Neural crest cell (in vitro differentiated cells): Measurements from ENCODE around the gene PRKCA. TPM values are rescaled to one million over a fixed set of nuclear protein-coding genes. Genes with fewer than 3 reads are reported as not detected.

Experiments used
- DNase-seq: peaks from one replicate; pipeline ENCODE4 v3.0.0; 2021; ENCODE audit warnings: low read depth, mixed read lengths, low spot score
- H3K27ac Mint-ChIP-seq: one replicate; pipeline ENCODE4 v1.8.0; 2021; ENCODE audit warnings: mild to moderate bottlenecking, mixed read lengths; ENCODE audit not compliant: unreplicated experiment
- H3K27me3 Mint-ChIP-seq: 2 replicates; pipeline ENCODE4 v1.8.0; 2021; ENCODE audit warnings: low read depth, mild to moderate bottlenecking, mixed read lengths
- H3K36me3 Mint-ChIP-seq: 2 replicates; pipeline ENCODE4 v1.8.0; 2021; ENCODE audit warnings: low read depth, mild to moderate bottlenecking, mixed read lengths
- H3K4me1 Mint-ChIP-seq: 2 replicates; pipeline ENCODE4 v1.8.0; 2021; ENCODE audit warnings: mixed read lengths
- H3K4me3 Mint-ChIP-seq: one replicate; pipeline ENCODE4 v1.8.0; 2021; ENCODE audit warnings: mild to moderate bottlenecking, mixed read lengths
- H3K9me3 Mint-ChIP-seq: 2 replicates; pipeline ENCODE4 v1.8.0; 2021; ENCODE audit warnings: mixed read lengths
- CTCF ChIP-seq: fragments of 200-600 bp; sonication (generic); conservative IDR thresholded peaks from 2 replicates; pipeline ENCODE4 v1.5.0; 2021; ENCODE audit warnings: antibody characterized with exemption, mild to moderate bottlenecking
- total RNA-seq: library from RNA; stranded (reverse); gene quantifications from 2 replicates; pipeline ENCODE4 v1.2.1, GENCODE V29; 2021

The PRKCA gene
- total RNA-seq, 1 donor from 2014 or later = 22.7 TPM

- Mint-ChIP-seq H3K27me3 (no peaks in the 10 kb centered on the region), H3K4me3 (no peak overlapping the region), H3K9me3 (peaks cover 4% of the 10 kb centered on the region), H3K27ac (no peak overlapping the region), H3K36me3 (peaks cover 6% of the 10 kb centered on the region), H3K4me1 (peaks cover 33% of the 10 kb centered on the region)
- TF ChIP-seq CTCF = no peak
- no peak for DNase-seq
Observed at GRCh38 chr17:66427134-66427533, 124.7 kb downstream of the PRKCA start.

GRCh38 chr17:66429680-66430079, 127.3 kb downstream of the PRKCA start:
- H3K36me3 Mint-ChIP-seq = peaks cover 6% of the 10 kb centered on the region
- H3K4me3 Mint-ChIP-seq = no peak overlapping the region
- H3K9me3 Mint-ChIP-seq = peaks cover 4% of the 10 kb centered on the region
- DNase-seq = no peak
- peaks cover 32% of the 10 kb centered on the region for H3K4me1 Mint-ChIP-seq
- no peaks in the 10 kb centered on the region for H3K27me3 Mint-ChIP-seq
- H3K27ac Mint-ChIP-seq = no peak overlapping the region
- TF ChIP-seq CTCF = no peak

GRCh38 chr17:66430846-66431795, 128.7 kb downstream of the PRKCA start:
- H3K36me3 Mint-ChIP-seq = peaks cover 2% of the 10 kb centered on the region
- H3K4me1 Mint-ChIP-seq = peaks cover 25% of the 10 kb centered on the region
- H3K27me3 Mint-ChIP-seq = no peaks in the 10 kb centered on the region
- no peak for DNase-seq
- no peak overlapping the region for H3K4me3 Mint-ChIP-seq
- no peak overlapping the region for H3K27ac Mint-ChIP-seq
- TF ChIP-seq CTCF = no peak
- H3K9me3 Mint-ChIP-seq = peaks cover 2% of the 10 kb centered on the region

GRCh38 chr17:66431910-66432309, 129.5 kb downstream of the PRKCA start:
- Mint-ChIP-seq H3K4me1 (peaks cover 25% of the 10 kb centered on the region), H3K4me3 (no peak overlapping the region), H3K9me3 (no peaks in the 10 kb centered on the region), H3K27me3 (no peaks in the 10 kb centered on the region), H3K36me3 (no peaks in the 10 kb centered on the region), H3K27ac (peak overlapping the region; percentile 53)
- TF ChIP-seq CTCF = no peak
- DNase-seq = no peak

GRCh38 chr17:66432411-66432957, 130.1 kb downstream of the PRKCA start:
- H3K27ac Mint-ChIP-seq = no peak overlapping the region

More at GRCh38 chr17:66432411-66432957, 130.1 kb downstream of the PRKCA start:
- Mint-ChIP-seq H3K4me1 (peaks cover 25% of the 10 kb centered on the region), H3K36me3 (no peaks in the 10 kb centered on the region), H3K4me3 (no peak overlapping the region), H3K9me3 (no peaks in the 10 kb centered on the region), H3K27me3 (no peaks in the 10 kb centered on the region)
- DNase-seq = no peak
- TF ChIP-seq CTCF = no peak
